Endothelial cell of umbilical vein (primary cell): Measurements from ENCODE around the gene SLC1A4. TPM values are rescaled to one million over a fixed set of nuclear protein-coding genes. Genes with fewer than 3 reads are reported as not detected.

ENCODE experiments used
- BruUV-seq: library from RNA; stranded (reverse); fragments of 400-500 nt; replicated peaks from 2 replicates; lab custom pipeline; 2021; lab: Mats Ljungman, UMichigan
- CTCF ChIA-PET: fragments of 300-600, 350-600 bp; sonication (Branson Sonifier 250); formaldehyde crosslinking; loops from one replicate; lab custom pipeline; 2021; ENCODE audit warnings: antibody characterized with exemption, inconsistent platforms; lab: Charles Lee
- POLR2A ChIA-PET: fragments of 300-600, 350-600 bp; sonication (Branson Sonifier 250); formaldehyde crosslinking; loops from one replicate; lab custom pipeline; 2021; ENCODE audit warnings: antibody characterized with exemption, inconsistent platforms; lab: Charles Lee
- DNase-seq: peaks from one replicate; pipeline ENCODE4 v3.0.0-alpha.2; 2011; ENCODE audit warnings: low read depth, low spot score
- FAIRE-seq: peaks from 2 replicates; lab custom pipeline; 2011; peaks lifted over from hg19 to GRCh38; lab: Jason Lieb, UNC
- H2AFZ ChIP-seq: 2 replicates; pipeline ENCODE4 v1.6.0; 2012; ENCODE audit warnings: low read depth, low read length, control low read depth, inconsistent platforms
- H3K27ac ChIP-seq: 2 replicates; pipeline ENCODE4 v1.5.1; 2011; ENCODE audit warnings: low read depth, mild to moderate bottlenecking, control low read depth, low read length, moderate library complexity; ENCODE audit not compliant: insufficient read depth
- H3K27me3 ChIP-seq, 2 experiments: 2 replicates each; pipeline versions ENCODE4 v1.6.0 to v1.6.1; 2011; ENCODE audit warnings: low read length in 2 of 2, mixed read lengths in 1 of 2; ENCODE audit not compliant: control insufficient read depth in 2 of 2, insufficient read depth in 2 of 2
- H3K36me3 ChIP-seq, 2 experiments: 2 replicates in 1 of 2; 3 replicates in 1 of 2; pipeline ENCODE4 v1.5.1; 2011; ENCODE audit warnings: low read length in 2 of 2, mild to moderate bottlenecking in 1 of 2, moderate library complexity in 1 of 2; ENCODE audit not compliant: control insufficient read depth in 2 of 2, insufficient read depth in 2 of 2; ENCODE audit errors: extremely low read depth in 1 of 2
- H3K4me1 ChIP-seq: 3 replicates; pipeline ENCODE4 v1.5.1; 2011; ENCODE audit warnings: mild to moderate bottlenecking, low read length; ENCODE audit not compliant: control insufficient read depth, insufficient read depth; ENCODE audit errors: extremely low read depth
- H3K4me2 ChIP-seq: 2 replicates; pipeline ENCODE4 v1.6.1; 2011; ENCODE audit warnings: low read length, control low read depth, mixed read lengths; ENCODE audit not compliant: insufficient read depth
- H3K4me3 ChIP-seq, 3 experiments: fragments of 200-600 bp in 1 of 3; sonication (generic), shearing (Covaris generic) in 1 of 3; replicated peaks in 1 of 3; 2 replicates each; pipeline ENCODE4 v1.5.1; 2011 to 2016; ENCODE audit warnings: control low read depth in 3 of 3, low read length in 3 of 3, mild to moderate bottlenecking in 2 of 3, inconsistent platforms in 1 of 3, low read depth in 1 of 3, moderate library complexity in 1 of 3; ENCODE audit not compliant: insufficient read depth in 1 of 3
- H3K79me2 ChIP-seq: 2 replicates; pipeline ENCODE4 v1.6.0; 2012; ENCODE audit warnings: low read length, inconsistent platforms; ENCODE audit not compliant: control insufficient read depth, insufficient read depth
- H3K9ac ChIP-seq: replicated peaks from 2 replicates; pipeline ENCODE3; 2011; ENCODE audit warnings: low read length, control low read depth; ENCODE audit not compliant: insufficient read depth; ENCODE audit errors: extremely low read depth
- H3K9me1 ChIP-seq: replicated peaks from 3 replicates; pipeline ENCODE4 v1.6.0; 2011; ENCODE audit warnings: mild to moderate bottlenecking, low read length; ENCODE audit not compliant: control insufficient read depth, insufficient read depth; ENCODE audit errors: extremely low read depth
- H3K9me3 ChIP-seq: replicated peaks from 2 replicates; pipeline ENCODE4 v1.5.1; 2012; ENCODE audit warnings: low read length, inconsistent platforms; ENCODE audit not compliant: control insufficient read depth, insufficient read depth
- H4K20me1 ChIP-seq: replicated peaks from 2 replicates; pipeline ENCODE3; 2011; ENCODE audit warnings: mild to moderate bottlenecking, low read length; ENCODE audit not compliant: control insufficient read depth, insufficient read depth; ENCODE audit errors: extremely low read depth
- CTCF ChIP-seq, 2 donors: IDR thresholded peaks; 1 replicate in 1 of 2; 2 replicates in 1 of 2; pipeline ENCODE4 v1.5.1; 2011; ENCODE audit warnings: low read length in 2 of 2, mild to moderate bottlenecking in 2 of 2, moderate library complexity in 2 of 2, control low read depth in 1 of 2, inconsistent platforms in 1 of 2, low read depth in 1 of 2; ENCODE audit not compliant: insufficient read depth in 1 of 2; ENCODE audit errors: extremely low read depth in 1 of 2
- EZH2 ChIP-seq: IDR thresholded peaks from 2 replicates; pipeline ENCODE4 v1.6.1; 2012; ENCODE audit warnings: borderline replicate concordance, low read depth, mild to moderate bottlenecking, moderate library complexity, low read length, inconsistent platforms; ENCODE audit not compliant: severe bottlenecking
- FOS ChIP-seq: IDR thresholded peaks from 2 replicates; pipeline ENCODE4 v1.6.1; 2011; ENCODE audit warnings: mild to moderate bottlenecking, low read length, moderate library complexity, borderline replicate concordance; ENCODE audit not compliant: insufficient read depth
- GATA2 ChIP-seq: IDR thresholded peaks from 2 replicates; pipeline ENCODE4 v1.7.0; 2011; ENCODE audit warnings: low read depth, mild to moderate bottlenecking, moderate library complexity, mixed read lengths, low read length; ENCODE audit not compliant: insufficient read length, insufficient read depth
- JUN ChIP-seq: IDR thresholded peaks from 2 replicates; pipeline ENCODE4 v1.6.1; 2011; ENCODE audit warnings: borderline replicate concordance, low read depth; ENCODE audit not compliant: insufficient read length, insufficient read depth
- MAX ChIP-seq: IDR thresholded peaks from 2 replicates; pipeline ENCODE4 v1.6.1; 2011; ENCODE audit not compliant: insufficient read depth, insufficient read length
- MYC ChIP-seq: IDR thresholded peaks from one replicate; pipeline ENCODE4 v1.6.1; 2011; ENCODE audit warnings: mild to moderate bottlenecking, low read depth, low read length
- POLR2A ChIP-seq: IDR thresholded peaks from 2 replicates; pipeline ENCODE4 v1.6.1; 2012; ENCODE audit warnings: low read depth, mild to moderate bottlenecking, control low read depth, low read length
- POLR2AphosphoS5 ChIP-seq: IDR thresholded peaks from 2 replicates; pipeline ENCODE4 v1.6.1; 2012; ENCODE audit warnings: low read depth, mild to moderate bottlenecking, control low read depth, low read length, moderate library complexity; ENCODE audit not compliant: insufficient read depth
- dilution Hi-C: fragments of 300-500 bp; cut with MboI; formaldehyde crosslinking; loops from one replicate; pipeline ENCODE4 v1.15.0; 2019; ENCODE audit warnings: low sequenced_read_pairs; ENCODE audit not compliant: extremely low pct_ligation_motif_present
- intact Hi-C: fragments of 100-400 bp; cut with micrococcal nuclease; formaldehyde crosslinking; loops from one replicate; pipeline ENCODE4 v1.10.0; 2022
- polyA plus RNA-seq, 4 experiments: library from polyadenylated mRNA; depleted of rRNA in 3 of 4; stranded (reverse) in 3 of 4; unstranded in 1 of 4; fragments of >200 nt; gene quantifications; 2 replicates each; pipeline versions ENCODE4 v1.2.1 to v1.2.3, GENCODE V29; 2011 to 2012; ENCODE audit warnings: missing spikeins in 1 of 4
- total RNA-seq: library from RNA; stranded (reverse); gene quantifications from 2 replicates; pipeline ENCODE4 v1.2.3, GENCODE V29; 2021

Gene SLC1A4
- total and polyA plus RNA-seq, 2 donors (not counting 3 experiments of a cell fraction or from before 2014, with no cell fraction given): 9.9 to 13.9 TPM

- Histone ChIP-seq H3K9ac (no peak overlapping the region), H2AFZ (no peak overlapping the region), H3K27me3 (no peaks in the 10 kb centered on the region), H3K79me2 (no peaks in the 10 kb centered on the region), H4K20me1 (no peaks in the 10 kb centered on the region), H3K4me3 (no peak overlapping the region), H3K4me2 (no peak overlapping the region), H3K9me1 (no peaks in the 10 kb centered on the region), H3K36me3 (no peaks in the 10 kb centered on the region), H3K4me1 (peaks cover 7% of the 10 kb centered on the region), H3K27ac (no peak overlapping the region), H3K9me3 (no peaks in the 10 kb centered on the region)
- POLR2A ChIA-PET: no interaction called here
- TF ChIP-seq FOS (no peak), EZH2 (no peak), MAX (no peak), JUN (no peak), MYC (no peak), GATA2 (no peak), CTCF (IDR thresholded peaks at IDR 0.05; ENCODE audit: extremely low read depth in 1 of 2, insufficient read depth in 1 of 2, low read depth in 1 of 2, low read length in 2 of 2) (no peak), POLR2A (no peak), POLR2AphosphoS5 (no peak)
- FAIRE-seq: no peak
- dilution Hi-C loops (no loop called here), intact Hi-C loops (no loop called here)
- BruUV-seq: no TSS peak
- DNase-seq: no peak
- CTCF ChIA-PET: interaction anchor here (4.0 kb wide), 1 partner anchor 119 kb away, joined by 55 read pairs; no protein-coding TSS in a partner anchor
Observed at GRCh38 chr2:65037178-65037577, 48.0 kb downstream of the SLC1A4 start.
